DMS 273 treated with DMSO at 0.1 percent for 48 hours (cell line): ENCODE data around the gene TRERF1.
"Not testable (repeated sequence)": the region's sequence is repeated elsewhere in the genome, so short reads cannot be mapped to it uniquely, and the experiment has no call there.

ENCODE experiments used
- DNase-seq: peaks from one replicate; lab custom pipeline; 2025; lab: John Stamatoyannopoulos, UW

TRERF1 gene

GRCh38 chr6:42451333-42452170, at the start of gene TRERF1:
Gene TRERF1 (minus strand): TSS chr6:42451926. CDS start chr6:42269590, 182,336 bp downstream.
- peak; percentile 86 for DNase-seq

GRCh38 chr6:42498473-42499128, 46.9 kb upstream of the TRERF1 start:
- no peak for DNase-seq

GRCh38 chr6:42493914-42494539, 42.3 kb upstream of the TRERF1 start:
- DNase-seq: no peak

- DNase-seq: no peak
These were observed 36.4 kb upstream of the TRERF1 start for GRCh38 chr6:42488129-42488528.

GRCh38 chr6:42484261-42484660, 32.5 kb upstream of the TRERF1 start:
- DNase-seq: no peak

- DNase-seq: no peak
These were observed 30.4 kb upstream of the TRERF1 start for GRCh38 chr6:42482174-42482573.

GRCh38 chr6:42471714-42472113, 20.0 kb upstream of the TRERF1 start:
- no peak for DNase-seq

GRCh38 chr6:42471142-42471541, 19.4 kb upstream of the TRERF1 start:
- no peak for DNase-seq

GRCh38 chr6:42468273-42468672, 16.5 kb upstream of the TRERF1 start:
- DNase-seq: no peak

GRCh38 chr6:42467651-42468050, 15.9 kb upstream of the TRERF1 start:
- DNase-seq: no peak

GRCh38 chr6:42466470-42466869, 14.7 kb upstream of the TRERF1 start:
- not testable (repeated sequence) for DNase-seq

- DNase-seq: no peak
These were observed 10.8 kb upstream of the TRERF1 start for GRCh38 chr6:42462474-42462972.

GRCh38 chr6:42460883-42461282, 9.2 kb upstream of the TRERF1 start:
- no peak for DNase-seq

GRCh38 chr6:42459888-42460287, 8.2 kb upstream of the TRERF1 start:
- DNase-seq: no peak

GRCh38 chr6:42454428-42454791, 2.7 kb upstream of the TRERF1 start:
- DNase-seq: no peak

- no peak for DNase-seq
These were observed 2.1 kb upstream of the TRERF1 start for GRCh38 chr6:42453654-42454427.

- DNase-seq: peak; percentile 75
These were observed 1.4 kb upstream of the TRERF1 start for GRCh38 chr6:42453031-42453653.

GRCh38 chr6:42452171-42453030, 675 bp upstream of the TRERF1 start:
- DNase-seq: peak; percentile 70

GRCh38 chr6:42450477-42451332, 1.0 kb downstream of the TRERF1 start:
- DNase-seq: no peak
